Activated gamma-delta T cell treated with anti-CD3 and anti-CD28 coated beads, Interleukin-2, amount 50 U/mL, for 16 hours (primary cell): ENCODE results near the gene SOCS2.
"Not testable (repeated sequence)": the region's sequence is repeated elsewhere in the genome, so short reads cannot be mapped to it uniquely, and the experiment has no call there.

ENCODE experiments used
- DNase-seq: peaks from one replicate; pipeline ENCODE4 v3.0.0-alpha.2; 2020; ENCODE audit warnings: low read depth

SOCS2 gene

GRCh38 chr12:93593843-93594242, 21.4 kb downstream of the SOCS2 start:
- no peak for DNase-seq

GRCh38 chr12:93594766-93595311, 22.4 kb downstream of the SOCS2 start:
- DNase-seq = no peak

DNA sequence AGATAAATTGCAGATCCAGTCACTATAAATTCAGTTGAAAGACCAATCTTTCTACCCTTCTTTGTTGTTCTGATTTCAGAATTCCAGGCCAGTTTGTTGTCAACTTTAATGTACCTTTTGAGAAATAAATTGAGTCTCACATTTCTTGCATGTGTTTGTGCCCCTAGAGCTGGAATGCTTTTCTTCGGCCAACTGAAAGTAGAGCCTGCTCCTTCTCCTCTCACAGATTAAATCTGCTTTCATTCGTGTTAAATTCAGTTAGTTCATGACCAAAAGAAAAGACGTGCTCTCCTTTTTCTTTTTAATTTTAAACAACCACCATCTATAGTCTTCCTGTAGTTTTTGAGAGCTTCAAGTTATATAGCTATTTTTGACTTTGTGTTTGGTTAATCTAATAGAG, 22.9 kb downstream of the SOCS2 start:
- no peak for DNase-seq

DNA sequence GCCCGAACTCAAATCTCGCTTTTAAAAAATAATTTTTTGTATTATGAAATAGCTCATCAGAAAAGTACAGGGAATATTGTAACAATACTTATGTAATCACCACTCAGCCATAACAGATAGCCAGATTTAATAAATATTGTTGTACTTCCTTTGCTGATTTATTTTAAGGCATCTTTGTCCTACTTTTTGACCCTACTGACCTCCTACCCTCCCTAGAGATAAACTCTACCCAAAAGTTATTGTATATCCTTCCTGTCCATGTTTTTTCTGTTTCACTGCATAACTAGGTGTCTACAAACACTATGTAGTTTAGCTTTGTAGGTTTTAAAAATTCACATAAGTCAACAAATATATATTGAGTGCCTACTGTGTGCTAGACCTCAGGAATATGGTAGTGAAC, 25.1 kb downstream of the SOCS2 start:
- DNase-seq = no peak

DNA sequence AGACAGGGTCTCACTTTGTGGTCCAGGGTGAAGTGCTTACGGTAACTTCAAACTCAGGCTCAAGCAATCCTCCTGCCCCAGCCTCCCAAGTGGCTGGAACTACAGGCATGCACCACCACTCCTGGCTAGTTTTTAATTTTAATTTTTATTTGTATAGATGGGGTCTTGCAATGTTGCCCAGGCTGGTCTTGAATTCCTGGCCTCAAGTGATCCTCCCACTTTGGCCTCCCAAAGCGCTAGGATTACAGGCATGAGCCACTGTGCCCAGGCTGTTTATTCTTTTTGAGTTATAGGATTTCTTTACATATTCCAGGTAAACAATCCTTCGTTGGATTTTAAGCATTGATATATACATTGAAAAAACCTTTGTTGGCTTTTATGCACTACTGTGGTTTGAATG, 26.7 kb downstream of the SOCS2 start:
- no peak for DNase-seq

DNA sequence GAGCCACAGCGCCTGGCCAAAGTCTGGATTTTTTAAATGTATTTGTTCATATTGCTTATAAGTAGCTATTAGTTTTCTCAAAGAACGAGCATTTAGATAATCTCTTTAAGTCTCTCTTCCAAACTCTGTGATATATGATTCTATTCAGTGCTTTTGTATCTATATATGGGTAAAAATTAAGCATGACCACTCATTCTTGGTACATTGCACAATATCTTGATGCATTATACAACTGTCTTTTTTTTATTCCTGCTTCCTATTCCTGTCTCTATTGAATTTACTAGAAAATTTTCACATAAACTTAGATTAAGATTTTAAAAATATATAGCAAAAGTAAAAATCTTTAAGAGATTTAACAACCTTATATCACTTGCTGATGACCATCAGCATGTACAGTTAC, 29.1 kb downstream of the SOCS2 start:
- no peak for DNase-seq

DNA sequence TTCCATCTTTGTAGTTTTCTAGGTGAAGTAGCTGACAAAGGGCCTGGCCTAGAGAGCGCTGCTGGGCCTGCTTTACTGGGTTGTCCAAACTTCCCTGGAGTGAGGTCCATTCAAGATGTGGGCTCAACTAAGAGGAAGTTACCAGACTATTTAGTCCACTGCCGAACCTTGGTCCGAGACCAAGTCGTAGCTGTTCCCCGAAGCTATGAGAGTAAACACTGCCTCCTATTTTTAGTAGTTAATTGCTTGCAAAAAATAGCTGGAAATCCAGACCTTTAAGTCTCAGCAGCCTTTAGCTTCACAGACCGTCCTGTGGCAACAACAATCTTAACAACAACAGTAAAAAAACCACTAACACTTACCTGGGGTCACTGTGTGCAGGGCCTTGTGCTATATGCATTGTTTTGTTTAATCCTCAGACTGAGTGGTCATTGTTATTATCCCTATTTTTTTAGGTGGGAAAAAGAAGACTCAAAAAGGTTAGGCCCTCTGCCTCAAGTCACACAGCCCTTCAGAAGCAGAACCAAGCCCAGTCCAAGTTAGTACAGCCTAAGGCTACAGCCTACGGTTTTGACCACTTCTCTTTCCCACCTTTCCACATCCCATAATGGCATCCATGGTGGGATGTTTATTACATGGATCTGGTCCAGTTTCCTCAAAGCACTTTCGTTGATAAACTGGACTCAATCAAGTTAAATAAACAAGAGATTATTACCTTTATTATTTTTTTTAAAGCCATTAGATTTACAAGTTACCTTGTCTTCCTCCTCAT, 30.6 kb downstream of the SOCS2 start:
- DNase-seq = no peak

DNA sequence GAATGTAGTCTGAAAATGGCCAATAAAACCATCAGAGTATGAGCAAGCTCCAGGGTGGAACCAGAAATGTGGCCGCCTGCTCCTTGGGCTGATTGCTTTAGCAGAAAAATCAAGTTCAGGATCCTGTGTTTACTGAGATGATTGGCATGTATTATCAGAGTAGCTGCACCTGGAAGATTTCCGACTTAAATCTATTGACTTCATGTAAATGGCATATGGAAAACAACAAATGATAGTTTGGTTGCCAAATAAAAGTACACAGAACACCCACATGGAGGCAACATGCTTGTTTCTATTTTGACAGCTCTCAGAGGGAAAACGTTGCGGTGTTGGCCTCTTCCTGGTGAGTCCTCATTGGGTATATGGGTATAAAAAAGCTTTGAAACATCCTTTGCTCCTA, 31.3 kb downstream of the SOCS2 start:
- DNase-seq = no peak

GRCh38 chr12:93608313-93608712, 35.8 kb downstream of the SOCS2 start:
- DNase-seq = no peak

DNA sequence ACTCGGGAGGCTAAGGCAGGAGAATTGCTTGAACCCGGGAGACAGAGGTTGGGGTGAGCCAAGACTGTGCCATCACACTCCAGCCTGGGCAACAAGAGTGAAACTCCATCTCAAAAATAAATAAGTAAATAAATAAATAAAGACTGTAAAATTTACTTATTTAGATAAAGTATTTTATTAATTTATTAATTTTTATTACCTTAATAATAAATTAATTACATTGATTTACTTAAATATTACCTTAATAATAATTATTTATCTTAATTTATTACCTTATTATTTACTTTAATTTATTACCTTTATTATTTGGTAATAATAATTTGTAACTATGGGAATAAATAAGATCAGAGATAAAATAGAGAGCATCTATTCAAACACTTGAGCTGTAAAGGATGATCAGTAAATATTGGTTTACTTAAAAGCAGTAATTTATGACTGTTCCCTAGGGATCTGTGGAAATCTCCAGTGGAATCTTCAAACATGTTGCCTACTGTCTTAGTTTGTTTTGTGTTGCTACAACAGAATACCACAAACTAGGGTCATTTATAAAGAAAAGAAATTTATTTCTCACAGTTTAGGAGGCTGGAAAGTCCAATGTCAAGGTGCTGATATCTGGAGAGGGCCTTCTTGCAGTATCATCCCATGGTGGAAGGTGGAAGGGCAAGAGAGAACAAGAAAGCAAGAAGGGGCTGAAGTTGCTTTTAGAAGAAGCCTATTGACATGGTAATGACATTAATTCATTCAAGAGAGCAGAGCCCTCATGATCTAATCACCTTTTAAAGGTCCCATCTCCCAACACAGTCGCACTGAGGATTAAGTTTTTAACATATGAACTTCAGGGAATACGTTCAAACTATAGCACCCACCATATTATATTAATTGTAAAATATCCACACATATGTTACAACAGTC, 37.1 kb downstream of the SOCS2 start:
- DNase-seq = no peak

DNA sequence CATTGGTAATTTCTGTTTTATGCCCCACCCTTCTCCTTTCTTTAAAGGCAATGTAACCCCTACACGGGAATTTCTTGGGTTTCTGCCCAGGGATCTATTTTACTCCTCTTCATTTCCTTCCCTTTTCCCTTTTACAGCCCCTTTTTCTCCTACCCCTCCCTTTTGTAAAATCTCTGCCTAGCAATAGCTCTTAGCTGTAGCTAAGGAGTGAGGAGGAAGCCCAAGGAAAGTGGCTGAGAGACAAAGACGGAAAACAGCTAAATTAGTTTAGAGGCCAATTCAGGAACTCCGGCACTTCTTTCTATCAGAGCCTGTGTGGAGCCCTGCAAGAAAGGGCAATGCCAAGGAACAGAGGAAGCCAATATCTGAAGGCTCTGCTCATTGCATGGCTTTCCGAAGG, 40.3 kb downstream of the SOCS2 start:
- no peak for DNase-seq

GRCh38 chr12:93614917-93615596, 42.6 kb downstream of the SOCS2 start:
- DNase-seq = no peak

DNA sequence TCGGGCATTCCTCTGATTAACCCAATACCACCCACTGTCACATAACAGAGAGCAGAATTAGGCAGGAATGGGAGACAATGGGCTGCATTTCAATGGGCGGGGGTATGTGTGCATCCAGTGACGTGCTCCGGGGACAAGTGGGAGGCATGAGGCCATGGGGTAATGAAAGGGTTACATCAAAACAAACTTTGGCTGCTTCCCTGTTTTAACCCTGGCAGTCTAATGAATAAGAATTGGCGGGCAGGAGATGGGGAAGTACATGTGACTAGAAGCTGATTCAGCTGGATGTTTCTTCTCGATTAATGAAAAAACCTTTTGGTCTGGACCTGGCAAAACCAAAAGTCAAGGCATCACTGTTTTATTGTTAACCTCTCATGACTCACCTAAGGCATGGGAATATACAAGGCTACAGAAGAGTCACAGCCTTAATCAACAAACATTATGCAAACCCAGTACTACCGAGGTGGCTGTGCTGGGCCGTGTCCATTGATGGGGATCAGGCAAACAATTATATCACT, 44.2 kb downstream of the SOCS2 start:
- DNase-seq = no peak

DNA sequence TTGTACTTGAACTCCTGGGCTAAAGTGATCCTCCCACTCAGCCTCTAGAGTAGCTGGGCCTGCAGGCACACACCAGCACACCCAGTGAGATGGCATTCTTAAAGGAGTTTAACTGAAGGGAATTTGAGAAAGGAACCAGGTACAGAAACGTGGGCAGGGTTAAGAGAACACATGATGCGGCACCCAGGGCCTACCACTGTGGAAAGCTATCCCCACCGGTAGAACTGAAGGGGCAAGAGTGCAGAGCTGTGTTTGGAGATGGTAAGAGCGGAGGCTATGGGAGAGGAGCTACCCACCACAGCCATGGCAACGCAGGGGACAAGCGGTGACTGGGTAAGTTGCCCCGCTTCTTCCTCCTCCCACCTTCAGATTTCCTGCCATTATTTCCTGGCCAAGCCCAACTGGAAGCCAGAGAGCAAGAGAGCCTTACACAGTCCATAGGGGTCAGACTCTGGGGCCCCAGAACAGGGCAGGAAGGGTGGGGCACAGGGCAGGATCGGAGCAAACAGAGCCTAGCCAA, 46.5 kb downstream of the SOCS2 start:
- no peak for DNase-seq

DNA sequence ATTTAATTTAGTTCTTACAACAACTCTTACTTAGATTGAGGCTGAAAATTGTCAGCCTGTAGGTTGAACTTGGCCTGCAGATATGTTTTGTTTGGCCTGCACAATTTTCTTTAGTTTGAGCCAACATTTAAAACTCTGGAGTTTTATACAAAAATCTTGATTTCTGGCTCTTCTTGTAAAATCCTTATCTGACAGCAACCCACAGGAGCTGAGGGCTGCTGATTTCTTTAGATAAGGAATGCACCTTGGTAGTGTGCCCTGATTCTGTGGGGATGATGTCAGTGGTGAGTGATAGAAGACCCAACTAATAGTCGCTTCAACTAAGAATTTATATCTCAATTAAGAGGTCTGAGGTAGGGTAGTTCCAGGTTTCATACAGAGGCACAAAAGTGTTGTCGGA, 49.5 kb downstream of the SOCS2 start:
- DNase-seq = no peak

GRCh38 chr12:93622485-93622884, 50.0 kb downstream of the SOCS2 start:
- no peak for DNase-seq

DNA sequence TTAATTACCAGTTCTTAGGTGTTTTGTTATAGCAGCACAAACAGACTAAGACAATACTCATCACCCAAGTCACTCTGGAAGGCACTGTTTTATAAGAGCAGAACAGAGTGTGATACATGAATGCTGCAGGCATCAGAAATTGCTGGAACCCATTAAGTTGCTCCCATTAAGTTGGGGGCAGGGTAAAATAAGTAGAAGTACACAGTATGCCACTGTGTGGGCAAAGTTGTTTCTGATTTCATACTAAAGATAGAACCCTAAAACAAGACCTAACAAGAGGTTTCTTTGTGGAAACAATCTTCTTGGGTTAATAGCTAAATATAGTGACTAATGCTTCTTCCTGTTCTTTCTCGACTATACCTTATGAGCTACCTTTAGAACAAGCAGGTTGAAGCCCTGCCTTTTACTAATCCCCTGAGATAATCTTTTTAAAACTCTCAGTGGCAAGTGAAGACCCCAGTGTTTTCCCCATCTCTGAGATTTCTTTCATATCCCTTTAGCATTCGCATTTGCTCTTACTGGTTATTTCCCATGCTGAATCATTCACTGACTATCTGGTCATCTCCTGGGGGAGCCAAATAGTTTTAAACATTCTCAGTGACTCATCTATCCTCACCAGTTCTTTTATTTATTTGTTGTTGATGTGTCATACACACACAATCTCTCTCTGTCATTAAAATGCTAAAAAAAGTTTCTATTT, 52.3 kb downstream of the SOCS2 start:
- DNase-seq = no peak

DNA sequence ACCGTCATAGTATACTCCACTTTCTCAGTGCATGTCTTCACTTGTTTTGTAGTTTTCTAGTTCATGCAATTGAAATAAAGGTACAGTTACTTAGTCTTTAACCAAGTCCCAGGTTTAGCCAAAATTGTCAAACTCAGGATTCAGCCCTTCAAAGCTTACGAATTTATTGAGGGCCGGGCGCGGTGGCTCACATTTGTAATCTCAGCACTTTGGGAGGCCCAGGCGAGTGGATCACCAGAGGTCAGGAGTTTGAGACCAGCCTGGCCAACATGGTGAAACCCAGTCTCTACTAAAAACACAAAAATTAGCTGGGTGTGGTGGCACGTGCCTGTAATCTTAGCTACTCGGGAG, 52.8 kb downstream of the SOCS2 start:
- DNase-seq = not testable (repeated sequence)

GRCh38 chr12:93626160-93626559, 53.7 kb downstream of the SOCS2 start:
- no peak for DNase-seq
